ENCODE results near the gene THAP12. TPM values are rescaled to one million over a fixed set of nuclear protein-coding genes. Genes with fewer than 3 reads are reported as not detected.

The THAP12 gene
- total RNA-seq, 1 donor from 2014 or later: 42.7 TPM

- TF ChIP-seq CTCF (IDR thresholded peaks at IDR 0.05; ENCODE audit: unreplicated experiment): no peak
- no peak overlapping the region for H3K27ac Mint-ChIP-seq (ENCODE audit: unreplicated experiment)
- H3K4me1 Mint-ChIP-seq (ENCODE audit: unreplicated experiment): peaks cover 4% of the 10 kb centered on the region
- H3K9me3 Mint-ChIP-seq (ENCODE audit: unreplicated experiment): no peaks in the 10 kb centered on the region
- H3K27me3 Mint-ChIP-seq (ENCODE audit: unreplicated experiment): no peaks in the 10 kb centered on the region
- no peak for DNase-seq (ENCODE audit: low spot score)
- H3K4me3 Mint-ChIP-seq (ENCODE audit: unreplicated experiment): no peak overlapping the region
- no peaks in the 10 kb centered on the region for H3K36me3 Mint-ChIP-seq (ENCODE audit: low read depth, unreplicated experiment)
These were observed 12.4 kb downstream of the THAP12 start for GRCh38 chr11:76368490-76368889.

- Mint-ChIP-seq H3K4me1 (ENCODE audit: unreplicated experiment) (no peaks in the 10 kb centered on the region), H3K4me3 (ENCODE audit: unreplicated experiment) (no peak overlapping the region), H3K36me3 (ENCODE audit: low read depth, unreplicated experiment) (no peaks in the 10 kb centered on the region), H3K27me3 (ENCODE audit: unreplicated experiment) (no peaks in the 10 kb centered on the region), H3K9me3 (ENCODE audit: unreplicated experiment) (no peaks in the 10 kb centered on the region), H3K27ac (ENCODE audit: unreplicated experiment) (no peak overlapping the region)
- DNase-seq (ENCODE audit: low spot score): no peak
- no peak for TF ChIP-seq CTCF (IDR thresholded peaks at IDR 0.05; ENCODE audit: unreplicated experiment)
These were observed 15.8 kb downstream of the THAP12 start for GRCh38 chr11:76365038-76365679.

GRCh38 chr11:76362716-76363115, 18.2 kb downstream of the THAP12 start:
- no peaks in the 10 kb centered on the region for H3K36me3 Mint-ChIP-seq (ENCODE audit: low read depth, unreplicated experiment)
- no peak for TF ChIP-seq CTCF (IDR thresholded peaks at IDR 0.05; ENCODE audit: unreplicated experiment)

GRCh38 chr11:76361776-76362175, 19.2 kb downstream of the THAP12 start:
- H3K4me1 Mint-ChIP-seq (ENCODE audit: unreplicated experiment): no peaks in the 10 kb centered on the region
- TF ChIP-seq CTCF (IDR thresholded peaks at IDR 0.05; ENCODE audit: unreplicated experiment): no peak
- H3K9me3 Mint-ChIP-seq (ENCODE audit: unreplicated experiment): no peaks in the 10 kb centered on the region
- H3K4me3 Mint-ChIP-seq (ENCODE audit: unreplicated experiment): no peak overlapping the region
- no peaks in the 10 kb centered on the region for H3K27me3 Mint-ChIP-seq (ENCODE audit: unreplicated experiment)
- DNase-seq (ENCODE audit: low spot score): no peak
- H3K27ac Mint-ChIP-seq (ENCODE audit: unreplicated experiment): no peak overlapping the region
- no peaks in the 10 kb centered on the region for H3K36me3 Mint-ChIP-seq (ENCODE audit: low read depth, unreplicated experiment)

More at GRCh38 chr11:76362716-76363115, 18.2 kb downstream of the THAP12 start:
- H3K4me3 Mint-ChIP-seq (ENCODE audit: unreplicated experiment): no peak overlapping the region
- no peaks in the 10 kb centered on the region for H3K27me3 Mint-ChIP-seq (ENCODE audit: unreplicated experiment)
- DNase-seq (ENCODE audit: low spot score): no peak
- no peaks in the 10 kb centered on the region for H3K9me3 Mint-ChIP-seq (ENCODE audit: unreplicated experiment)
- H3K27ac Mint-ChIP-seq (ENCODE audit: unreplicated experiment): no peak overlapping the region
- H3K4me1 Mint-ChIP-seq (ENCODE audit: unreplicated experiment): no peaks in the 10 kb centered on the region

GRCh38 chr11:76361374-76361773, 19.6 kb downstream of the THAP12 start:
- no peaks in the 10 kb centered on the region for H3K27me3 Mint-ChIP-seq (ENCODE audit: unreplicated experiment)
- no peaks in the 10 kb centered on the region for H3K9me3 Mint-ChIP-seq (ENCODE audit: unreplicated experiment)
- no peaks in the 10 kb centered on the region for H3K36me3 Mint-ChIP-seq (ENCODE audit: low read depth, unreplicated experiment)
- TF ChIP-seq CTCF (IDR thresholded peaks at IDR 0.05; ENCODE audit: unreplicated experiment): no peak
- DNase-seq (ENCODE audit: low spot score): no peak
- no peaks in the 10 kb centered on the region for H3K4me1 Mint-ChIP-seq (ENCODE audit: unreplicated experiment)
- no peak overlapping the region for H3K27ac Mint-ChIP-seq (ENCODE audit: unreplicated experiment)
- no peak overlapping the region for H3K4me3 Mint-ChIP-seq (ENCODE audit: unreplicated experiment)

Measured in endothelial cell (in vitro differentiated cells).